Hepatocyte (in vitro differentiated cells): ENCODE measurements around the gene AEBP1. TPM values are rescaled to one million over a fixed set of nuclear protein-coding genes. Genes with fewer than 3 reads are reported as not detected.

Experiments used
- DNase-seq: peaks from one replicate; pipeline ENCODE4 v3.0.0-alpha.2; 2016; ENCODE audit warnings: low spot score
- H2AFZ ChIP-seq: fragments of 200-600 bp; sonication (generic); 2 replicates; pipeline ENCODE4 v1.6.0; 2016; ENCODE audit warnings: antibody characterized with exemption, mild to moderate bottlenecking
- H3K27ac ChIP-seq: fragments of 200-600 bp; sonication (generic); 2 replicates; pipeline ENCODE4 v1.5.1; 2016; ENCODE audit warnings: mild to moderate bottlenecking
- H3K27me3 ChIP-seq: fragments of 200-600 bp; sonication (generic); 2 replicates; pipeline ENCODE4 v1.6.1; 2016
- H3K36me3 ChIP-seq: fragments of 200-600 bp; sonication (generic); replicated peaks from 2 replicates; pipeline ENCODE4 v1.5.1; 2016; ENCODE audit warnings: low read depth; ENCODE audit not compliant: insufficient read depth
- H3K4me1 ChIP-seq: fragments of 200-600 bp; sonication (generic); 2 replicates; pipeline ENCODE4 v1.5.1; 2016; ENCODE audit warnings: mild to moderate bottlenecking, moderate library complexity; ENCODE audit not compliant: insufficient read depth
- H3K4me2 ChIP-seq: fragments of 200-600 bp; sonication (generic); 2 replicates; pipeline ENCODE4 v1.6.0; 2016
- H3K4me3 ChIP-seq: fragments of 200-600 bp; sonication (generic); 2 replicates; pipeline ENCODE4 v1.5.1; 2016; ENCODE audit warnings: mild to moderate bottlenecking
- H3K79me2 ChIP-seq: fragments of 200-600 bp; sonication (generic); 2 replicates; pipeline ENCODE4 v1.6.0; 2017; ENCODE audit warnings: mild to moderate bottlenecking
- H3K9me2 ChIP-seq: fragments of 200-600 bp; sonication (generic); replicated peaks from 2 replicates; pipeline ENCODE4 v1.6.0; 2017; ENCODE audit warnings: mild to moderate bottlenecking; ENCODE audit not compliant: insufficient read depth
- H3K9me3 ChIP-seq: fragments of 200-600 bp; sonication (generic); 2 replicates; pipeline ENCODE4 v1.5.1; 2016; ENCODE audit warnings: low read depth, mild to moderate bottlenecking
- H4K20me1 ChIP-seq: fragments of 200-600 bp; sonication (generic); 2 replicates; pipeline ENCODE4 v1.6.0; 2016; ENCODE audit warnings: mild to moderate bottlenecking; ENCODE audit not compliant: insufficient read depth, poor library complexity, severe bottlenecking
- EZH2 ChIP-seq: fragments of 200-600 bp; sonication (generic); IDR thresholded peaks from 2 replicates; pipeline ENCODE4 v1.6.1; 2016; ENCODE audit warnings: antibody characterized with exemption, mild to moderate bottlenecking, borderline replicate concordance
- EZH2phosphoT487 ChIP-seq: fragments of 200-600 bp; sonication (generic); IDR thresholded peaks from one replicate; pipeline ENCODE4 v1.6.1; 2018; ENCODE audit warnings: antibody characterized with exemption, mild to moderate bottlenecking, low read depth, moderate library complexity; ENCODE audit not compliant: unreplicated experiment, severe bottlenecking
- WGBS: methylation state at CpG from one replicate; pipeline ENCODE4 v1.1.6; 2016; ENCODE audit warnings: low lambda C conversion rate; ENCODE audit errors: missing lambda C conversion rate; 5-methylcytosine and 5-hydroxymethylcytosine counted together
- polyA plus RNA-seq: library from polyadenylated mRNA; unstranded; fragments of >200 nt; fragmentation: Nextera tagmentation; extraction: Ambion mirVana; gene quantifications from 2 replicates; pipeline ENCODE4 v1.2.1, GENCODE V29; 2016
- total RNA-seq: library from RNA; depleted of rRNA; stranded (reverse); fragments of >200 nt; gene quantifications from 2 replicates; pipeline ENCODE4 v1.2.3, GENCODE V29; 2014
- TF ChIP-seq, protein P1 (sequence below): fragments of 200-600 bp; sonication (generic); IDR thresholded peaks from 2 replicates; pipeline ENCODE4 v1.5.1; 2016; ENCODE audit warnings: antibody characterized with exemption, mild to moderate bottlenecking; ENCODE audit not compliant: poor library complexity

The AEBP1 gene
- total and polyA plus RNA-seq, 2 experiments from 2014 or later, result 26.7 to 108 TPM

DNA sequence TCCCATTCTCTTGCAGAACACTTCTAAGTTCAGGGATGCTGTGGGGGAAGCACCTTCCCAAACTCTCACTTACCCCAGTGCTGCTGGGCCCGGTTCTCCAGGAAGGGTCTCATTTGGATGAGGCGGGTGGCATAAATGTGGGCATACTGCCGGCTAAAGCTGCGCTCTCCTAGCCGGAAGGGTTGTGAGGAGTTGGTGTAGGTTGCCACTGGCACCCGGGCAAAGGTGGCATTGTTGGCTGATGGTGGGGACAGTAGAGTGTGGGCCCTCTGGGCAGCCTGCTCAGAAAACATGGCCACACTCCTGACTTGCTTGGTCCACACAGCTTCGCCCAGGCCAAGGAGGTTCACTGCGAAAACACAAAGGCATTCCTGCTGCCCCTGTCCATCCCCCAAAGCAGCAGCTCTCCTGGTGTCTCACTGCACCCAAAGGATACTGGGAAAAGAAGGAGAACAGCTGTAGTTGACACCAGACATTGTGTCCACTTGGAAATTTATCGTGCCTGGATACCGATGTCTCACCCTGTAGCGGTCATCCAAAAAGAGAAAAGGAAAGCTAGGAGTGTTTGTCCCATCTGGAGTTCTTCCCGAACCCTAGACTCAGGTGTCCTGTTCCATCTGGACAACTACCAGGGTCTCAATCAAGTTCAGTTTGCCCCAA is 17.7 kb downstream of the AEBP1 start:
- Histone ChIP-seq H3K27ac (no peak overlapping the region), H4K20me1 (no peaks in the 10 kb centered on the region), H3K4me1 (peaks cover 10% of the 10 kb centered on the region), H3K27me3 (no peaks in the 10 kb centered on the region), H3K9me3 (no peaks in the 10 kb centered on the region), H2AFZ (no peak overlapping the region), H3K36me3 (no peaks in the 10 kb centered on the region), H3K4me2 (peak overlapping the region; percentile 85), H3K9me2 (no peaks in the 10 kb centered on the region), H3K79me2 (peaks cover 33% of the 10 kb centered on the region), H3K4me3 (no peak overlapping the region)
- 96% methylated on average over 12 of the region's 12 CpGs for WGBS
- TF ChIP-seq EZH2phosphoT487 (no peak), EZH2 (no peak)
- TF ChIP-seq, protein P1, sequence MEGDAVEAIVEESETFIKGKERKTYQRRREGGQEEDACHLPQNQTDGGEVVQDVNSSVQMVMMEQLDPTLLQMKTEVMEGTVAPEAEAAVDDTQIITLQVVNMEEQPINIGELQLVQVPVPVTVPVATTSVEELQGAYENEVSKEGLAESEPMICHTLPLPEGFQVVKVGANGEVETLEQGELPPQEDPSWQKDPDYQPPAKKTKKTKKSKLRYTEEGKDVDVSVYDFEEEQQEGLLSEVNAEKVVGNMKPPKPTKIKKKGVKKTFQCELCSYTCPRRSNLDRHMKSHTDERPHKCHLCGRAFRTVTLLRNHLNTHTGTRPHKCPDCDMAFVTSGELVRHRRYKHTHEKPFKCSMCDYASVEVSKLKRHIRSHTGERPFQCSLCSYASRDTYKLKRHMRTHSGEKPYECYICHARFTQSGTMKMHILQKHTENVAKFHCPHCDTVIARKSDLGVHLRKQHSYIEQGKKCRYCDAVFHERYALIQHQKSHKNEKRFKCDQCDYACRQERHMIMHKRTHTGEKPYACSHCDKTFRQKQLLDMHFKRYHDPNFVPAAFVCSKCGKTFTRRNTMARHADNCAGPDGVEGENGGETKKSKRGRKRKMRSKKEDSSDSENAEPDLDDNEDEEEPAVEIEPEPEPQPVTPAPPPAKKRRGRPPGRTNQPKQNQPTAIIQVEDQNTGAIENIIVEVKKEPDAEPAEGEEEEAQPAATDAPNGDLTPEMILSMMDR, result no peak
- no peak for DNase-seq

DNA sequence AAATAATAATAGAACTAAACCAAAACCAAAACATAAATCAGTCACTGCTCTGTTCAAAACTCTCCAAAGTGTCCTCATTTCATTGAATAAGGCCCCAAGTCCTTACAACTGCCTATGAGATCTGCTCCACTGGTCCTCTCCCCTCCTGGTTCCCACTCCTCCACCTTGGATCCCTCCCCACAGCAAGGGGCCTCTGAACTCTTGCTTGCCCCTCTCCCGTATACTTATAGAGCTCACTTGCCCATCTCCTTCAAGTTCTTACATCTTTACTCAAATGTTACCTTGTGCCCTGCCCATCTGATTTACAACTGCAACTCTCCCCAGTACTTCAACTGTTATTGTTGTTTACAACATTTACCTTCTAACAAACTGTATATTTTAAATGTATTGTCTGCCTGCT is 18.4 kb downstream of the AEBP1 start:
- WGBS, result 36% methylated on average over 1 of the region's 1 CpG
- H3K4me2 ChIP-seq, result peak overlapping the region; percentile 85
- H3K36me3 ChIP-seq, result no peaks in the 10 kb centered on the region
- peak overlapping the region; percentile 62 for H3K27ac ChIP-seq
- H3K27me3 ChIP-seq, result no peaks in the 10 kb centered on the region
- H3K9me3 ChIP-seq, result no peaks in the 10 kb centered on the region
- peaks cover 33% of the 10 kb centered on the region for H3K79me2 ChIP-seq
- peak overlapping the region; percentile 25 for H3K4me3 ChIP-seq
- no peak for DNase-seq
- H4K20me1 ChIP-seq, result no peaks in the 10 kb centered on the region
- H3K4me1 ChIP-seq, result peaks cover 10% of the 10 kb centered on the region
- TF ChIP-seq EZH2 (no peak), EZH2phosphoT487 (no peak)
- TF ChIP-seq, protein P1, result no peak
- peak overlapping the region; percentile 13 for H2AFZ ChIP-seq
- H3K9me2 ChIP-seq, result no peaks in the 10 kb centered on the region

DNA sequence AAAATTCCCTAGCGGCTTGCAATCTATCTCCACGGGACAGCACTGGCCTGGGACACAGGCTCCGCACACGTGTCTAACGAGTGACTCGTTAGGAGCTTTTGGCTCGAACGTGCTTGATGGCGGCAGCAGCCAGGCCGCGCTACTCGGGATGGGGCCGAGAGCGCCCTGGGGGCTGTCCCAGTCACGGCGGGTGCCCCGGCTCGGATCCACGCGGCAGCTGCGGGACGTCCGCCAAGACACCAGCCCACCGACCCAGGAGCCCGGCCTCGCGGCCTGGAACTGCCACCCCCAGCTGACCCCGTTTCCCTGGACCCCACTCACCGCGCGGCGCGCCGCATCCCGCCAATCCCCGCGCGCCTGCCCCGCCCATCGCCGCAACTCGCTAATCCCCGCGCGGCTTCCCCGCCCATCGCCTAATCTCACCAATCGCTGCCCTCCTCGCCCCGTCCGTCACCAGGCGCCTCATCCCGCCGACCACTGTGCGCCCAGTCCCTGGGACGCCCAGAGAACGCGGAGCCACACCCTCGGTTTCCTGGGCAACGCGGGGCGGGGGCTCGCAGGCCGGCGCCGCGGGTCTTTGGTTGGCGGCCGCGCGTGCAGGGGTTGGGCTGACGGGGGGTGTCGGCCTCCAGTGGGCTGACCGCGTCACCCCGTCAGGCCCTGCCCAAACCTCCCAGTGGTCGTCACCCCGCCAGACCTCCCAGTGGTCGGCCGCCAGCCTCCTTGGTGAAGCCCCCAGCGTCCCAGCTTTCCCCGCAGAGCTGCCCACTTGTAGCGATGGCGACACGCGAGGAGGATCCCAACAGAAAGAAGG is 19.3 kb downstream of the AEBP1 start, which contains the start of gene POLD2:
Gene POLD2, minus strand, starts transcription at position 359 of the 814 bp plus-strand sequence. CDS start 1,495 bp downstream, outside the sequence.
- peak within 1 kb of the TSS; percentile 86 for H3K4me2 ChIP-seq
- peak; percentile 98 for DNase-seq
- no peaks in the 10 kb centered on the region for H4K20me1 ChIP-seq
- H3K79me2 ChIP-seq, result peaks cover 33% of the 10 kb centered on the region
- no peaks in the 10 kb centered on the region for H3K9me2 ChIP-seq
- TF ChIP-seq EZH2phosphoT487 (no peak), EZH2 (no peak)
- TF ChIP-seq, protein P1, result no peak
- peaks cover 10% of the 10 kb centered on the region for H3K4me1 ChIP-seq
- WGBS, result 1% methylated on average over 39 of the region's 86 CpGs
- peak within 1 kb of the TSS; percentile 25 for H3K4me3 ChIP-seq
- H3K36me3 ChIP-seq, result no peaks in the 10 kb centered on the region
- peak within 1 kb of the TSS; percentile 88 for H3K27ac ChIP-seq
- H3K27me3 ChIP-seq, result no peaks in the 10 kb centered on the region
- H2AFZ ChIP-seq, result peak within 1 kb of the TSS; percentile 67
- no peaks in the 10 kb centered on the region for H3K9me3 ChIP-seq
